IMR-90 (cell line): ENCODE results near the gene KCNH2.

Source experiments
- BHLHE40 ChIP-seq: fragments of 150-350 bp; IDR thresholded peaks from 2 replicates; pipeline ENCODE4 v1.6.1; 2016; ENCODE audit warnings: mild to moderate bottlenecking, low read depth, low read length
- CEBPB ChIP-seq: IDR thresholded peaks from 2 replicates; pipeline ENCODE4 v1.6.1; 2012; ENCODE audit warnings: low read depth, low read length, improper control_type of control experiment
- FOS ChIP-seq: fragments of 150-350 bp; IDR thresholded peaks from 2 replicates; pipeline ENCODE4 v1.6.1; 2016; ENCODE audit warnings: low read depth, low read length
- MAFK ChIP-seq: IDR thresholded peaks from 2 replicates; pipeline ENCODE4 v1.6.1; 2012; ENCODE audit warnings: low read depth, low read length, improper control_type of control experiment
- MXI1 ChIP-seq: IDR thresholded peaks from 2 replicates; pipeline ENCODE4 v1.6.1; 2012; ENCODE audit warnings: low read depth, mild to moderate bottlenecking, low read length, moderate library complexity, borderline replicate concordance
- NFE2L2 ChIP-seq: fragments of 150-350 bp; IDR thresholded peaks from 2 replicates; pipeline ENCODE4 v1.6.1; 2016; ENCODE audit warnings: low read depth, mild to moderate bottlenecking, low read length
- POLR2A ChIP-seq: IDR thresholded peaks from 2 replicates; pipeline ENCODE4 v1.6.1; 2012; ENCODE audit warnings: mild to moderate bottlenecking, low read depth, low read length
- RCOR1 ChIP-seq: IDR thresholded peaks from 2 replicates; pipeline ENCODE4 v1.6.1; 2012; ENCODE audit warnings: mild to moderate bottlenecking, low read length, improper control_type of control experiment; ENCODE audit not compliant: insufficient replicate concordance
- RFX5 ChIP-seq: IDR thresholded peaks from 2 replicates; pipeline ENCODE4 v1.8.0; 2012; ENCODE audit warnings: low read depth, mild to moderate bottlenecking, low read length, moderate library complexity
- USF2 ChIP-seq: fragments of 150-350 bp; IDR thresholded peaks from 2 replicates; pipeline ENCODE4 v1.6.1; 2017; ENCODE audit warnings: mild to moderate bottlenecking, antibody characterized with exemption, low read length, low read depth
- TF ChIP-seq, protein P1 (sequence below): conservative IDR thresholded peaks from 2 replicates; pipeline ENCODE4 v1.5.1; 2012; ENCODE audit warnings: mild to moderate bottlenecking, low read depth, low read length, improper control_type of control experiment
- TF ChIP-seq, protein P2 (sequence below): fragments of 150-350 bp; IDR thresholded peaks from 2 replicates; pipeline ENCODE4 v1.6.1; 2016; ENCODE audit warnings: low read depth, mild to moderate bottlenecking, low read length, moderate library complexity, borderline replicate concordance

GRCh38 chr7:150939052-150939451 is 39.1 kb downstream of the KCNH2 start:
- TF ChIP-seq, protein P1, sequence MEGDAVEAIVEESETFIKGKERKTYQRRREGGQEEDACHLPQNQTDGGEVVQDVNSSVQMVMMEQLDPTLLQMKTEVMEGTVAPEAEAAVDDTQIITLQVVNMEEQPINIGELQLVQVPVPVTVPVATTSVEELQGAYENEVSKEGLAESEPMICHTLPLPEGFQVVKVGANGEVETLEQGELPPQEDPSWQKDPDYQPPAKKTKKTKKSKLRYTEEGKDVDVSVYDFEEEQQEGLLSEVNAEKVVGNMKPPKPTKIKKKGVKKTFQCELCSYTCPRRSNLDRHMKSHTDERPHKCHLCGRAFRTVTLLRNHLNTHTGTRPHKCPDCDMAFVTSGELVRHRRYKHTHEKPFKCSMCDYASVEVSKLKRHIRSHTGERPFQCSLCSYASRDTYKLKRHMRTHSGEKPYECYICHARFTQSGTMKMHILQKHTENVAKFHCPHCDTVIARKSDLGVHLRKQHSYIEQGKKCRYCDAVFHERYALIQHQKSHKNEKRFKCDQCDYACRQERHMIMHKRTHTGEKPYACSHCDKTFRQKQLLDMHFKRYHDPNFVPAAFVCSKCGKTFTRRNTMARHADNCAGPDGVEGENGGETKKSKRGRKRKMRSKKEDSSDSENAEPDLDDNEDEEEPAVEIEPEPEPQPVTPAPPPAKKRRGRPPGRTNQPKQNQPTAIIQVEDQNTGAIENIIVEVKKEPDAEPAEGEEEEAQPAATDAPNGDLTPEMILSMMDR: no peak
- no peak for TF ChIP-seq RCOR1
- no peak for TF ChIP-seq MXI1
- TF ChIP-seq POLR2A: no peak
- TF ChIP-seq NFE2L2: no peak
- TF ChIP-seq FOS: no peak
- TF ChIP-seq, protein P2, sequence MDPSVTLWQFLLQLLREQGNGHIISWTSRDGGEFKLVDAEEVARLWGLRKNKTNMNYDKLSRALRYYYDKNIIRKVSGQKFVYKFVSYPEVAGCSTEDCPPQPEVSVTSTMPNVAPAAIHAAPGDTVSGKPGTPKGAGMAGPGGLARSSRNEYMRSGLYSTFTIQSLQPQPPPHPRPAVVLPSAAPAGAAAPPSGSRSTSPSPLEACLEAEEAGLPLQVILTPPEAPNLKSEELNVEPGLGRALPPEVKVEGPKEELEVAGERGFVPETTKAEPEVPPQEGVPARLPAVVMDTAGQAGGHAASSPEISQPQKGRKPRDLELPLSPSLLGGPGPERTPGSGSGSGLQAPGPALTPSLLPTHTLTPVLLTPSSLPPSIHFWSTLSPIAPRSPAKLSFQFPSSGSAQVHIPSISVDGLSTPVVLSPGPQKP: no peak
- no peak for TF ChIP-seq BHLHE40
- no peak for TF ChIP-seq MAFK
- TF ChIP-seq USF2: no peak
- TF ChIP-seq CEBPB: no peak
- TF ChIP-seq RFX5: no peak
